DOHH2 (cell line): ENCODE results near the gene GCC2.
A peak's percentile ranks its signal among the peaks of the same experiment; 100 is the strongest.

ENCODE experiments used
- H3F3A ChIP-seq: fragments of 200-600 bp; sonication (generic), shearing (Covaris generic); 2 replicates; pipeline ENCODE4 v1.6.0; 2016; ENCODE audit warnings: antibody characterized with exemption, mild to moderate bottlenecking; ENCODE audit not compliant: control insufficient read depth, insufficient read depth
- H3K27ac ChIP-seq: fragments of 200-600 bp; sonication (generic); 2 replicates; pipeline ENCODE4 v1.5.1; 2014; ENCODE audit warnings: low read depth, mild to moderate bottlenecking, low read length, moderate library complexity
- H3K27me3 ChIP-seq: fragments of 200-600 bp; sonication (generic); 2 replicates; pipeline ENCODE4 v1.6.1; 2014; ENCODE audit warnings: mild to moderate bottlenecking, low read length, mixed read lengths; ENCODE audit not compliant: control insufficient read depth
- H3K36me3 ChIP-seq: fragments of 200-600 bp; sonication (generic); 2 replicates; pipeline ENCODE4 v1.6.1; 2014; ENCODE audit warnings: mild to moderate bottlenecking, low read length, moderate library complexity, mixed read lengths; ENCODE audit not compliant: control insufficient read depth
- H3K4me1 ChIP-seq: fragments of 200-600 bp; sonication (generic); 2 replicates; pipeline ENCODE4 v1.6.1; 2014; ENCODE audit warnings: mild to moderate bottlenecking, low read length, mixed read lengths; ENCODE audit not compliant: control insufficient read depth
- H3K4me2 ChIP-seq: fragments of 200-600 bp; sonication (generic); 2 replicates; pipeline ENCODE4 v1.6.0; 2014; ENCODE audit warnings: mild to moderate bottlenecking, low read length, moderate library complexity
- H3K4me3 ChIP-seq: fragments of 200-600 bp; sonication (generic); 2 replicates; pipeline ENCODE4 v1.5.1; 2014; ENCODE audit warnings: mild to moderate bottlenecking, low read length, mixed read lengths
- H3K79me2 ChIP-seq: fragments of 200-600 bp; sonication (generic); 2 replicates; pipeline ENCODE4 v1.6.1; 2014; ENCODE audit warnings: mild to moderate bottlenecking, low read length, mixed read lengths; ENCODE audit not compliant: control insufficient read depth
- H3K9me2 ChIP-seq: fragments of 200-600 bp; sonication (generic); replicated peaks from 2 replicates; pipeline ENCODE4 v1.6.1; 2014; ENCODE audit warnings: mild to moderate bottlenecking, low read length, mixed read lengths; ENCODE audit not compliant: control insufficient read depth
- H3K9me3 ChIP-seq: fragments of 200-600 bp; sonication (generic); 2 replicates; pipeline ENCODE4 v1.6.1; 2014; ENCODE audit warnings: antibody characterized with exemption, low read length, mixed read lengths; ENCODE audit not compliant: control insufficient read depth, insufficient read depth
- H4K20me1 ChIP-seq: fragments of 200-600 bp; sonication (generic); 2 replicates; pipeline ENCODE4 v1.6.0; 2014; ENCODE audit warnings: low read depth, mild to moderate bottlenecking, antibody characterized with exemption, low read length, moderate library complexity; ENCODE audit not compliant: control insufficient read depth, insufficient read depth
- EZH2phosphoT487 ChIP-seq: fragments of 200-600 bp; sonication (generic); IDR thresholded peaks from 2 replicates; pipeline ENCODE4 v1.6.1; 2017; ENCODE audit warnings: borderline replicate concordance, mild to moderate bottlenecking, antibody characterized with exemption, low read length, moderate library complexity, mixed read lengths
- TF ChIP-seq, protein P1 (sequence below): fragments of 200-600 bp; sonication (generic); IDR thresholded peaks from one replicate; pipeline ENCODE4 v1.5.1; 2014; ENCODE audit warnings: antibody characterized with exemption, mild to moderate bottlenecking, low read depth, low read length; ENCODE audit not compliant: poor library complexity, severe bottlenecking

Gene GCC2

GRCh38 chr2:108534584-108535356 lies 85.8 kb downstream of the GCC2 start:
- H3K36me3 ChIP-seq: peaks cover 7% of the 10 kb centered on the region; the same call in 1 of the 2 replicates
- H3K9me3 ChIP-seq: no peaks in the 10 kb centered on the region
- no peaks in the 10 kb centered on the region for H3F3A ChIP-seq
- H3K4me3 ChIP-seq: peak overlapping the region; percentile 89
- H3K79me2 ChIP-seq: peaks cover 60% of the 10 kb centered on the region
- H4K20me1 ChIP-seq: peaks cover 6% of the 10 kb centered on the region; the same call in 1 of the 2 replicates
- H3K27me3 ChIP-seq: no peaks in the 10 kb centered on the region
- TF ChIP-seq, protein P1, sequence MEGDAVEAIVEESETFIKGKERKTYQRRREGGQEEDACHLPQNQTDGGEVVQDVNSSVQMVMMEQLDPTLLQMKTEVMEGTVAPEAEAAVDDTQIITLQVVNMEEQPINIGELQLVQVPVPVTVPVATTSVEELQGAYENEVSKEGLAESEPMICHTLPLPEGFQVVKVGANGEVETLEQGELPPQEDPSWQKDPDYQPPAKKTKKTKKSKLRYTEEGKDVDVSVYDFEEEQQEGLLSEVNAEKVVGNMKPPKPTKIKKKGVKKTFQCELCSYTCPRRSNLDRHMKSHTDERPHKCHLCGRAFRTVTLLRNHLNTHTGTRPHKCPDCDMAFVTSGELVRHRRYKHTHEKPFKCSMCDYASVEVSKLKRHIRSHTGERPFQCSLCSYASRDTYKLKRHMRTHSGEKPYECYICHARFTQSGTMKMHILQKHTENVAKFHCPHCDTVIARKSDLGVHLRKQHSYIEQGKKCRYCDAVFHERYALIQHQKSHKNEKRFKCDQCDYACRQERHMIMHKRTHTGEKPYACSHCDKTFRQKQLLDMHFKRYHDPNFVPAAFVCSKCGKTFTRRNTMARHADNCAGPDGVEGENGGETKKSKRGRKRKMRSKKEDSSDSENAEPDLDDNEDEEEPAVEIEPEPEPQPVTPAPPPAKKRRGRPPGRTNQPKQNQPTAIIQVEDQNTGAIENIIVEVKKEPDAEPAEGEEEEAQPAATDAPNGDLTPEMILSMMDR: no peak
- no peak for TF ChIP-seq EZH2phosphoT487
- H3K27ac ChIP-seq: no peak overlapping the region; the same call in 1 of the 2 replicates
- H3K4me1 ChIP-seq: peaks cover 26% of the 10 kb centered on the region
- no peaks in the 10 kb centered on the region for H3K9me2 ChIP-seq
- H3K4me2 ChIP-seq: peak overlapping the region; percentile 90

GRCh38 chr2:108535357-108535631 lies 86.3 kb downstream of the GCC2 start:
- TF ChIP-seq EZH2phosphoT487: no peak
- TF ChIP-seq, protein P1: no peak
- Histone ChIP-seq H3K9me2 (no peaks in the 10 kb centered on the region), H3K27ac (no peak overlapping the region), H4K20me1 (peaks cover 6% of the 10 kb centered on the region; the same call in 1 of the 2 replicates), H3K4me2 (peak overlapping the region; percentile 90), H3K27me3 (no peaks in the 10 kb centered on the region), H3K9me3 (no peaks in the 10 kb centered on the region), H3K4me1 (peaks cover 26% of the 10 kb centered on the region), H3K79me2 (peaks cover 66% of the 10 kb centered on the region), H3K4me3 (peak overlapping the region; percentile 89), H3F3A (no peaks in the 10 kb centered on the region), H3K36me3 (peaks cover 7% of the 10 kb centered on the region; the same call in 1 of the 2 replicates)

DNA sequence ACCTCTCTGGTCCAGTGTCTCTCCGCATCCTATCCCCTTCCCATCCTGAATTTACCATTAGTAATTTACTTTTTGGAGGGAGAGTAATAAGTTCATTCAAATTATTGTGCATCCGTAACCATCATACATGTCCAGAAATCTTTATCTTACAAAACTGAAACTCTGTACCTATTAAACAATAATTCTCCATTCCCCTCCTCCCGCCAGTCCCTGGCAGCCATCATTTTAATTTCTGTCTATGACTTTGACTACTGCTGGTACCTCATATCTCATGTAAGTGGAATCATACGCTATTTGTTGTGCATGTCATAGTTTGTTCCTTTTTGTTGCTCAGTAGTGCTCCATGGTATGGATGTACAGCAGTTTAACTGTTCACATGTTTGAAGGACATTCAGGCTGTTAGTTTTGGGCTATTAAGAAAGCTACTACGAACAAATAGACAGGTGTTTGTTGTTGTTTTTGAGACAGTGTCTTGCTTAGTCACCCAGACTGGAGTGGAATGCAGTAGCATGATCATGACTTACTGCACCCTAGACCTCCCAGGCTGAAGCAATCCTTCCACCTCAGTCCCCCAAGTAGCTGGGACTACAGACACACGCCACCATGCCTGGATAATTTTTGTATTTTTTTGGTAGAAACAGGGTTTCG lies 87.3 kb downstream of the GCC2 start:
- H3F3A ChIP-seq: no peaks in the 10 kb centered on the region
- H3K9me3 ChIP-seq: no peaks in the 10 kb centered on the region
- no peaks in the 10 kb centered on the region for H3K27me3 ChIP-seq
- H3K4me3 ChIP-seq: peak overlapping the region; percentile 89
- no peak overlapping the region for H3K27ac ChIP-seq
- H3K4me1 ChIP-seq: peaks cover 26% of the 10 kb centered on the region
- no peak for TF ChIP-seq EZH2phosphoT487
- TF ChIP-seq, protein P1: no peak
- peaks cover 9% of the 10 kb centered on the region; the same call in 1 of the 2 replicates for H3K36me3 ChIP-seq
- peaks cover 6% of the 10 kb centered on the region; the same call in 1 of the 2 replicates for H4K20me1 ChIP-seq
- H3K9me2 ChIP-seq: no peaks in the 10 kb centered on the region
- H3K79me2 ChIP-seq: peaks cover 75% of the 10 kb centered on the region
- peak overlapping the region; percentile 90 for H3K4me2 ChIP-seq
